LoVo (cell line): Measurements from ENCODE around the gene TMPRSS4.
A peak's percentile ranks its signal among the peaks of the same experiment; 100 is the strongest.

ENCODE experiments used
- DNase-seq: peaks from one replicate; pipeline ENCODE4 v3.0.0-alpha.2; 2016; ENCODE audit warnings: low spot score

TMPRSS4 gene

GRCh38 chr11:118076754-118077281 lies at the start of gene TMPRSS4:
Gene TMPRSS4 (plus strand): TSS chr11:118077078. CDS start chr11:118077303, 225 bp downstream.
- DNase-seq: peak; percentile 87

DNA sequence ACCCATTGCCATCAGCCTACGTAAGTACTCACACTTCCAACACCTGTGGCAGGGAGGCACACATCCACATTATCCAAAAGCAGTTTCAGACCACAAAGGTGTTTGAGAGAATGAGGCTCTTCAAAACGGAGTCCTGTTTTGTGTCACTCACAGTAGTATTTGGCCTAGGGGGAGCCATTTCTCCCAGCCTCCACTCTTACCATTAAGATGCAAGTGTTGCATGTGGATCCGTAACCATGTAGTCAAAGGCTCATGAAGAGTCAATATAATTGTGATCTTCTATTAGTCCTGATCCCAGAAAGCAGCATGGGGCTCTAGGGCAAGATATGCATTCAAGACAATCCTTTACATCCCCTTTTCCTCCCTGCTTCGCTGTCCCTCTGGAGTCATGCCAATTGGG lies 49.2 kb upstream of the TMPRSS4 start:
- DNase-seq: no peak

DNA sequence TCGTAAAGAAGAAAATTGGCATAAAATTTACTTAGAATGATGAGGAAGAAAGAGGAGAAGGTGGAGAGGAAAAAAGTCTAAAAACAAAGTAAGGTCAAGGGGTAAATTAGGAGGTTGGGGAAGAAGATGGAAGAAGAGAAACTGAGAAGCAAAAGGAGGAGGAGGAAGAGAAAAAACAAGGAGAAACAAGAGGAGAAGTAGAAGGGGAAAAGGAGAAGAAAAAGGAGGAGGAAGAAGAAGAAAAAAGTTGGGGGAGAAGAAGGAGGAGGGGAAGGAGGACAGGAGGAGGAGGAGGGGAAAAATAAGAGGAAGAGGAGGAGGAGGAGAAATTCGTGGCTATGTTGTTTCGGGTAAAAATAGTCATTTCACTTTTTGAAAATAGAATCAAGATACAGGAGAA lies 48.3 kb upstream of the TMPRSS4 start:
- no peak for DNase-seq

GRCh38 chr11:118033443-118033842 lies 43.4 kb upstream of the TMPRSS4 start:
- DNase-seq: no peak

- no peak for DNase-seq
These were observed 34.7 kb upstream of the TMPRSS4 start for GRCh38 chr11:118042141-118042540.

GRCh38 chr11:118042796-118043195 lies 34.1 kb upstream of the TMPRSS4 start:
- no peak for DNase-seq

DNA sequence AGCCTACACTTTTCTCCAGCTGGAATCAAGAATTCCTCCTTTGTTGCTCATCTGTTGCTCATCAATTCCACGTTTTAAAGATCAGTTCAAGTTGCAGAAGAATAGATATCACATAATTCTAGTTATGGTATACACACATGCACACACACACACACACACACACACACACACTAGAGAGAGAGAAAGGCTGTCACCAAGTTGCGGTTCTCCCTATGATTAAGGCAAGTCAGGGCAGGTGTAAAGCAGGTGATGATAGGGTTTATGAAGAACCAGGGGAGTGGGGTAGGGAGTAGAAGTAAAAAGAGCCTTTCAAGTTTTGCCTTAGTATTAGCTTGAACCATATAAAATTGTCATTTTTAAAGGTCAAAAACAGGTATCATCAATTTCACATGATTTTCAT lies 31.7 kb upstream of the TMPRSS4 start:
- no peak for DNase-seq

DNA sequence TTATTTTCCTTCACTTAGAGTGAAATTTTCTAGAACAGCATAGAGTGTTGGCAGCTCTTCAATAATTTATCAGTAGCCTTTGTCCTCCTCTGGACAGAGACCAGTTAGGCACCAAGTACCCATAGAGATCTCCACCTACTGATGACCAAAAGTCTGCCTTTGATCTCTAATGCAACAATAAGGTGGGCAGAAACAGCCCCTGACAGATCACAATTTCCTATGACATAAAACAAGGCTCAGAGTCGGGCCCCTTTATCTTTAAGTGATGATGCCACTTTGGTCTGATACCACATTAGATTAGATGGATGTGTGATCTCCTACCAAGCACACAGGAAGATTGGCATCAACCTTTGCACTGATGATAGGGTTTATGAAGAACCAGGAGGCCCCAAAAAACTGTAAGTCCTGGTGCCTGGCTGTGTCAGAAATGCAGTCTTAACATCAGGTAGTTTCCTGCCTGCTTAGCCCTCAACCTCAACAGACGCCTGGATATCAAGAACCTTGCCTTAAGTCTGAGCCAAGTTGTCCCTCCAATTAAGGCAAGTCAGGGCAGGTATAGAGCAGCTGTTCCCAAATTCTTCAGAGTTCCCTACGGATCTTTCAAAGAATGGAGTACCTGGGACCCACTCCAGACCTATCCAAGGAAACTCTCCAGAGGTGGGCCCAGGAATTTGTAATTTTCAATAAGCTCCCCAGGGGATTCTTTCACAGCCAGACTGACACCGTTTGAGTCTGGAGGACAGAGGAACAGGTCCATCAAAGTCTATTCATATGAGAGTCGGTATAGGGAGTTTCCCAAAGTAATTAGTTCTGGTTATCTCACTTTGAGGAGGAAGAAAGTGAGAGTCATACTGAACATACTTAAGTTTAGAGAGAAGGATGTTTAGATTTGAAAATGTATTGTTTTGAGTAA lies 30.6 kb upstream of the TMPRSS4 start:
- no peak for DNase-seq

GRCh38 chr11:118046964-118047700 lies 29.7 kb upstream of the TMPRSS4 start:
- DNase-seq: no peak

DNA sequence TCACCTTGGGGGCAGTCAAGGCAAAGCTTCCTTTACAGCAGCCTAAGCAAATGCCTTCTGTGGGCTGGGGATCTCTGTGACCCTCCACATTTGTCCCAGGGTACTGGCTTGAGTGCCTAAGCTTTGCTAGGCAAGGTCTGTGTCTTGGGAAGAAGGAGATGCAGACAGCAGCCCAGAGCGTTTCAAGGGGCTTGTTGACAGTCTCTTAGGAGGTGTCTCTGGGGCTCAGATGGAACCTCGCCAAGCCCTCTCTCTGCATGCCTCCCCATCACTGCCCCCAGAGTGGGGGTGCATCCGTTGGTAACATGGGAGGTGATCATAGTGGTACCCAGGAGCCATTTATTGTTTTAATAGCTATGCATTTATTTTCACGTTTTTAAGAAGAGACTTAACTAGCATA lies 29.1 kb upstream of the TMPRSS4 start:
- no peak for DNase-seq

- DNase-seq: no peak
These were observed 28.2 kb upstream of the TMPRSS4 start for GRCh38 chr11:118048472-118049370.

GRCh38 chr11:118049771-118050170 lies 27.1 kb upstream of the TMPRSS4 start:
- DNase-seq: no peak

DNA sequence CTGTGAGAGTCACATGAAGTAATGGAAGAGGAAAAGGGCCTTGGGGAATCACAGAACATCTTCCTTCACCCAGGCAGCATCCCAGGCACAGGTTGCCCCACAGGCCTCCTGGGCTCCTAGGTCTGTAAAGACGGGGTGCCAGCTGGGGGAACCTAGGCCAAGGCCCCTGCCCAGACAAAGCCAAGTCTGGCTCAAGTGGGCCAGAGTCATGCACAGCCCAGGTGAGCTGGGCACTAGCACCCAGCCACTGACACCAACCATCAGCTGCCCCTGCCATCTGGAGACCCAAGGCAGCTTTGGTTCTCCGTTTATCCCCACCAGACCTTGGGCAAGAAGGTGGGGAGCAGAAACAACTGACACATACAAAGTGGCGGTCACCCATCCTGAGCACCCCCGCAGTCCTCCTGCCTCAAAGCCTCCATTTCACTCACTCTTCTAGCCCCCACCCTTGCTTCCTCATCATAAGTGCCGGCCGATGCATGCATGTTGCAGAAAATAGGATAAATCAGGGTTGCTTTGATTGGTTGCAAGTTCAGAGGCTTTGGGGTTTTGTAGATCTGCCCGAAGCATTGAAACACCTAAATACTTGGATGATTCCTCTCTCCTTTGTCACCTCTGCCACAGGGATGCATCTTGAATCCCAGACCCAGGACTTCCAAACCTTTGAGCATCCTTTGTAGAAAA lies 26.5 kb upstream of the TMPRSS4 start:
- DNase-seq: no peak

DNA sequence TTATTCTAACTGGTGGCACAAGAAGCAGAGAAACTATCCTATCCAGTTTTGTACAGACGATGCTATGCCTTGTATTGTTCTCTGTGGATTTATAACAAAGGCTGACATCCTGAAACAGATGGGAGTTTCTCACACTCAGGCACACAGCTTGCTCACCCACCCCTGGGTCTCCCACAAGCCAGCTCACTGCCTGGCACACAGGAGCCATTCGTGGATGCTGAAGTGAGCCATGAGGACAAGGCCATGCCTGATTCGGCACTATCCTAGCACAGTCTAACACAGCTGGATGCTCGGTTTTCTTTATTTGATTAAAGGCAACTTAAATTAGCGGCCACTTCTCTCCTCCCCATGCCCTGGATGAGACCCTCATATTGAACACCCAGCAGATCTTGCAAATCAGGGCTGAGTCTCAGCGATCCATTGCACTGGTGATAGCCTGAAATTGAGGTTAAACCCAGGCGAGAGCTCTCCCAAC lies 25.7 kb upstream of the TMPRSS4 start:
- no peak for DNase-seq

DNA sequence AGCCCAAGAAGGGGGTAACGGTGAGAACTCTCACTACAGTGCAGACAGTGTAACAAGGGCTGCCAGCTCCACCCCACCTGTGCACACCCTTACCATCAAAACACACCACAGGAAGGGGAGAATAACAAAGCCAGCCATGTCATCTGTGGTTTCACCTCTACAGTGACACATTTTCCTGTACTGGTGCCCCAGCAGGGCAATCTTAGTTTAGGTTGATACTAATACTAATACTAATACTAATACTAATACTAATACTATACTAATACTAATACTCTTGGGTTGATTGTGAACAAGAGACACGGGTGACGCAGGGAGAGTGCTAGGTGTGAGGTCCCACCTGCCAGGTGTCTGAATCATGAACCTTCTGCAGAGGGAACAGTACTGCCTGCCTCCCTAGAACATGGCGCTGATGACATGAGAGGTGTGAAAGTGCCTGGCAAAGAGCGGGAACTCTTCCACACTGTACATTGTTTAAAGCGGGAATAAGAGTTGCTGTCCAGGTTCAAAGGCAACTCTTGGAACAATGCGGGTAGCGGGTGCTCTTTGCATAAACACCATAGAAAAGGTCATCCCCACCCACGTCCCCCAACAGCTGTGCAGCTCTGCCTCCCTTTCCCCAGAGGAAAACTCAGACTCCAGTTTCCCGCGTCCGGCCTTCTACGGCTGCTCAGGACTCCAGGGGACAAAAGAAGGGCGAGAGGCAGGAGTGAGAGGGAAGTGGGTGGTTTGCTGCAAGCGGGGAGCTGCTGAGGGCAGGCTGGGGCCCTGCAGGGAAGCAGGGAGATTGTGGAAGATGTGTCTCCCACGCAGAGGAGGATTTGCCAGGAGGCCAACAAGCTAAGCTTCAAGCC lies 25.0 kb upstream of the TMPRSS4 start:
- DNase-seq: no peak

DNA sequence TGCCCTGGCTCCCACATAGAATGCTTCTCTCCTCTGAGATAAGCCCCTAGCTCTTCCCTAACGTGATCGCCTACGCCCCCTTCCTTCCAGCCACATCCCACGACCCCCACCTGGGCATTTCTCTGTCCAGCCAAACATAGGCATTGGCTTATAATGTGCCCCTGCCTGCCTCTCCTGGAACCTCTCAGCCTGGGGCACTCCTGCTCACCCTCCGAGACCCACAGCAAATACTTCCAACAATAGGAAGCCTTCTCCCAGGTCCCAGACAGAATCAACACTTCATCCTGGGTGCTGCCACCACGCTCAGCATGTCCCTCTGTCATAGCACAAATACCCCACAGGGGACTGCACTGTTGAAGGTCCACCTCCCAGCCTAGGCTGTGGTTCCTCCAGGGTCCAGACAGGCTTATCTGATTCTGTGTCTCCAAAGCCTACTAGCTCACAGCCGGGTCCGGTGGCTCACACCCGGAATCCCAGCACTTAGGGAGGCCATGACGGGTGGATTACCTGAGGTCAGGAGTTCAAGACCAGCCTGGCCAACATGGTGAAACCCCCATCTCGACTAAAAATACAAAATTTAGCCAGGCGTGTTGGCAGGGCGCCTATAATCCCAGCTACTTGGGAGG lies 24.2 kb upstream of the TMPRSS4 start:
- no peak for DNase-seq

DNA sequence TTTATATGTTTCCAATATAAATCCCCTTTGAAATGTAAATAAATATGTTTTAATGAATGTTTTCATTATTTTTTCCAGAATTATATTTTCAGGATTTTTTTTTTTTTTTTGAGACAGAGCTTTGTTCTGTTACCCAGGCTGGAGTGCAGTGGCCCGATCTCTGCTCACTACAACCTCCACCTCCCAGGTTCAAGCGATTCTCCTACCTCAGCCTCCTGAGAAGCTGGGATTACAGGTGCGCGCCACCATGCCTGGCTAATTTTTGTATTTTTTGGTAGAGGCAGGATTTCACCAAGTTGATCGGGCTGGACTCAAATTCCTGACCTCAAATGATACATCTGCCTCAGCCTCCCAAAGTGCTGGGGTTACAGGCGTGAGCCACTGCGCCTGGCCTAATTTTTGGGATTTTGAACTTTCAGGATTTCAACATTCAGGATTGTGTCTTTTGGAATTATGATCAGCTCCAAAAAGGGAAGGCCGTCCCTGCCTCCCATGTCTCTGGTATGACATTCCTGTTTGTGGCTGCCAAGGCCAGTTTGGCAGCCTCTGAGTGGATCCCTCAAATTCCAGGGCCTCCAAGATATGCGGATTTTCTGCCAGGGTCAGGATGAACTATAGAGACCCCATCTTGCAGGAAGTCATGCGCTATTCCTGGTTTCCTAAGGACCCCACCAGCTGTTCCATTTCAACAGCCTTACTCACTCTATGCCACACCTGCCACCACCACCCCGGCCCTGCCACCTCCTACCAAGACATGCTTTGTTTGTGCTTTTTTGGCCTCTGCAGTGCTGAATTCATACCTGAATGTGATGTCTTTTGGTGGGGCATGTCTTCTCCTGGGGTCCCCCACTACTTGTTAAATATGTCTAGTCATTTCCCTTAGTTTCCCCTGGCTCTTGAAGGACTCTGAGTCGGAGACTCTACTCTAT lies 21.9 kb upstream of the TMPRSS4 start:
- DNase-seq: no peak

GRCh38 chr11:118055966-118056365 lies 20.9 kb upstream of the TMPRSS4 start:
- no peak for DNase-seq

DNA sequence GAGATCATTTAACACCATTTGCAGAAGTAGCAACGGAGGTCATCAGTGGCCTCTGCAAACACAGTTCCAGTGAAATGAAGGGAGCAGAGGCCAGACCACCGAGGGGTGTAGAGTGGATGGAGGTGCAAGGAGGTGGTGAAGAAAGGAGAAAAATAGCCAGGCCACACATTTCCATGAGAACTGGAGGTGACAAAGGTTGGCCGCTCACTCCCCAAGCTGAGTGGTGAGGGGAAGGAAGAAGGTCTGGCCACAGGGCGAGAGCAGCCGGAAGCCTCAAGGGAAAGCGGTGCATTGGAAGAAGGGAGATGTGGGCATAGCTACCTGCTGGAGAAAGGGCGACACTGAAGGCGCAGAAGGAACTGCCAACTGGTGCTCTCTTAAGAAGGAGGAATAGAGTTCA lies 20.1 kb upstream of the TMPRSS4 start:
- no peak for DNase-seq
